Measurements from ENCODE around the gene ABHD14A.

DNA sequence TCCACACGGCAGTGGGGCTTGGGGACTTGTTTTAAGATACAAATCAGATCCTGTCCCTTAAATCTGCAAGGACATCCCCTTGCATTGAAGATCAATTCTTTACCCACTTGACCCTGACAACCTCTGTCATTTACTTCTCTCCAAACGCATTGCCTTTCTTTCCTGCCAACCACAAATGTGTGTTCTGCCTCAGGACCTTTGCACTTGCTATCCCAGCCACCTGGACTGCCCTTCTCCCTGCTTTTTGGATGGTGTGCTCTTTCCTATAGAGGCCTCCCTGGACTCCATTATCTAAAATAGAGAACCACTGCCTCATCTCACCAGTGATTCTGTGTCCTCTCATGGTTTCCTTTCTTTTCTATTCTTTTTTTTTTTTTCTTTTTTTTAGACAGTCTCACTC is 22.3 kb downstream of the ABHD14A start:
- TF ChIP-seq, protein P1, sequence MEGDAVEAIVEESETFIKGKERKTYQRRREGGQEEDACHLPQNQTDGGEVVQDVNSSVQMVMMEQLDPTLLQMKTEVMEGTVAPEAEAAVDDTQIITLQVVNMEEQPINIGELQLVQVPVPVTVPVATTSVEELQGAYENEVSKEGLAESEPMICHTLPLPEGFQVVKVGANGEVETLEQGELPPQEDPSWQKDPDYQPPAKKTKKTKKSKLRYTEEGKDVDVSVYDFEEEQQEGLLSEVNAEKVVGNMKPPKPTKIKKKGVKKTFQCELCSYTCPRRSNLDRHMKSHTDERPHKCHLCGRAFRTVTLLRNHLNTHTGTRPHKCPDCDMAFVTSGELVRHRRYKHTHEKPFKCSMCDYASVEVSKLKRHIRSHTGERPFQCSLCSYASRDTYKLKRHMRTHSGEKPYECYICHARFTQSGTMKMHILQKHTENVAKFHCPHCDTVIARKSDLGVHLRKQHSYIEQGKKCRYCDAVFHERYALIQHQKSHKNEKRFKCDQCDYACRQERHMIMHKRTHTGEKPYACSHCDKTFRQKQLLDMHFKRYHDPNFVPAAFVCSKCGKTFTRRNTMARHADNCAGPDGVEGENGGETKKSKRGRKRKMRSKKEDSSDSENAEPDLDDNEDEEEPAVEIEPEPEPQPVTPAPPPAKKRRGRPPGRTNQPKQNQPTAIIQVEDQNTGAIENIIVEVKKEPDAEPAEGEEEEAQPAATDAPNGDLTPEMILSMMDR (IDR thresholded peaks at IDR 0.05) = no peak
- TF ChIP-seq POLR2A (IDR thresholded peaks at IDR 0.05) = no peak
